ENCODE measurements around the gene ELF1. TPM values are rescaled to one million over a fixed set of nuclear protein-coding genes. Genes with fewer than 3 reads are reported as not detected.

Gene ELF1
- total RNA-seq, 2 donors from 2014 or later, result 72.2 to 120 TPM

DNA sequence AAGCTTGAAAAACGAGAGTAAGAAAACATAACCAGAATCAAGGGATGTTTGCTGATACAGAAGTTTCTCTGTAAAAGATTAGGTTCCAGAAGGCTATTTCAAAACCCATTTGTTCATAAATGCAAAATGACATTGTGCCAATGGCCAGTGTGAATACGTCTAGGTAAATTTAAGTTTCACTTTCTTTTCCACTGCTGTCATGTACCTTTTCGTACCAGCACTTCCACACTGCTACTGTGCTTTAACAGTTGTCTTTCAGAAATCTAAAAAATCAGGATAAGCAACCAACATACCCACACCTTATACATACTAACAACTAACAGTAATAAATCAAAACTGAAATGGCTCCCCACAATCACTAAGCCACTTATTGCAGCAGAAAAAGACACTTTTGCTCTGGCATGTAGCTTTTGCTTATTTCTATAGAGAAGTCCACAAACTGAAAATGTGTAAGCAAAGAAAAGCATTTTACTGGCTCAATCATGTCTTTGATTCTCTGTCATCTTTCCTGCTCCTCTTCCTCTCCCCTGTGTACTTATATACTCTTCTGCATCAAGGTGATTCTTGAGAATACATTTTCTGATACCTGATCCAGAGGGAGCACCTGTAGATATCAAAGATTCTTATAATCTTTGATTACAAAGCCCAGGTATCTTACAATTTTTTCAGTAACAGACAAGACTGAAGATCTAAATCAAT lies 34.3 kb downstream of the ELF1 start:
- no peak for DNase-seq
- Histone ChIP-seq H3K27me3 (no peaks in the 10 kb centered on the region), H3K4me1 (peaks cover 19% of the 10 kb centered on the region), H3K9ac (ENCODE audit: low read depth in 2 of 2, low read length in 2 of 2) (peak overlapping the region; percentile 27 to 75), H3K27ac (peak overlapping the region; percentile 70), H3K36me3 (no peaks in the 10 kb centered on the region), H3K4me3 (peak overlapping the region; percentile 4), H3K9me3 (no peaks in the 10 kb centered on the region)
- intact Hi-C loops (cut with DNase I), result no loop called here
- TF ChIP-seq, protein P1, sequence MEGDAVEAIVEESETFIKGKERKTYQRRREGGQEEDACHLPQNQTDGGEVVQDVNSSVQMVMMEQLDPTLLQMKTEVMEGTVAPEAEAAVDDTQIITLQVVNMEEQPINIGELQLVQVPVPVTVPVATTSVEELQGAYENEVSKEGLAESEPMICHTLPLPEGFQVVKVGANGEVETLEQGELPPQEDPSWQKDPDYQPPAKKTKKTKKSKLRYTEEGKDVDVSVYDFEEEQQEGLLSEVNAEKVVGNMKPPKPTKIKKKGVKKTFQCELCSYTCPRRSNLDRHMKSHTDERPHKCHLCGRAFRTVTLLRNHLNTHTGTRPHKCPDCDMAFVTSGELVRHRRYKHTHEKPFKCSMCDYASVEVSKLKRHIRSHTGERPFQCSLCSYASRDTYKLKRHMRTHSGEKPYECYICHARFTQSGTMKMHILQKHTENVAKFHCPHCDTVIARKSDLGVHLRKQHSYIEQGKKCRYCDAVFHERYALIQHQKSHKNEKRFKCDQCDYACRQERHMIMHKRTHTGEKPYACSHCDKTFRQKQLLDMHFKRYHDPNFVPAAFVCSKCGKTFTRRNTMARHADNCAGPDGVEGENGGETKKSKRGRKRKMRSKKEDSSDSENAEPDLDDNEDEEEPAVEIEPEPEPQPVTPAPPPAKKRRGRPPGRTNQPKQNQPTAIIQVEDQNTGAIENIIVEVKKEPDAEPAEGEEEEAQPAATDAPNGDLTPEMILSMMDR (IDR thresholded peaks at IDR 0.05), result no peak

DNA sequence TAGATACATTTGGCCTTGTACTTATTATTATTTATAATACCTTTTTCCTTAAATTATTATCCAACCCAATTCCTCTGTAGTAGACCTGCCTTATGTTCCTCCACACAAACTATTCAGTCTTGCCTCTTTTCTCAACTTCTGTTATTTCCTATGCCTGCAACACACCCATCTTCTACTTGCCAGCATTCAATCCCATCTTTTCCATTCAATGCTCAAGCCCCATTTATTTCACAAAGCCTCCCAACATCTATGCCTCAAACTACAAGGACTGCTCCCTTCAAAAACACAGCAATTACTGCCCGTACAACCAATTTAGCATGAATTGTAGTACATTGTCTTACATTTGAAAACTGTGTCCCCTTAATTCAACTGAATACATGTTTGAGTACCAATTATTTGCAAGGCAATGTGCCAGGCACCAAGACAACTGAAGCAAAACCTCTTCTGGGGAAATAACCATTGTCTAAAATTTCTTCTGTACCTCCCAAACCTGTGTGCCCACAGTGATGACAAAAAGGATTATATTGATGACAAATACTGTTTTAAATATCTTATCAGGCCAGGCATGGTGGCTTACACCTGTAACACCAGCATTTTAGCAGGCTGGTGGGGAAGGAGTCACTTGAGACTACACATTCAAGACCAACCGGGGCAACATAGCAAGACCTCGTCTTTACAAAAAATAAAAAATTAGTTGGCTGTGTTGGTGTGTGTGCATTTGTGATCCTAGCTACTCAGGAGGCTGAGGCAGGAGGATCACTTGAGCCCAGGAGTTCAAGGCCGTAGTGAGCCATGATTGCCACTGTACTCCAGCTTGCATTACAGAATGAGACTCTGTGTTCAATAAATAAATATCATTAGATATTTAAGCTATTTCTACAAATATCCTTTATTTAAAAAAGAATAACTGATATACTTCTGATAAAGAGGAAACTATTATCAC lies 35.1 kb downstream of the ELF1 start:
- TF ChIP-seq, protein P1 (IDR thresholded peaks at IDR 0.05), result no peak
- H3K36me3 ChIP-seq, result no peaks in the 10 kb centered on the region
- H3K4me1 ChIP-seq, result peaks cover 19% of the 10 kb centered on the region
- peak overlapping the region; percentile 70 for H3K27ac ChIP-seq
- intact Hi-C loops (cut with DNase I), result no loop called here
- H3K9me3 ChIP-seq, result no peaks in the 10 kb centered on the region
- peak overlapping the region; percentile 4 for H3K4me3 ChIP-seq
- peak overlapping the region in 1 of 2 donors; percentile 54 for H3K9ac ChIP-seq (ENCODE audit: low read depth in 2 of 2, low read length in 2 of 2)
- H3K27me3 ChIP-seq, result no peaks in the 10 kb centered on the region
- DNase-seq, result no peak

DNA sequence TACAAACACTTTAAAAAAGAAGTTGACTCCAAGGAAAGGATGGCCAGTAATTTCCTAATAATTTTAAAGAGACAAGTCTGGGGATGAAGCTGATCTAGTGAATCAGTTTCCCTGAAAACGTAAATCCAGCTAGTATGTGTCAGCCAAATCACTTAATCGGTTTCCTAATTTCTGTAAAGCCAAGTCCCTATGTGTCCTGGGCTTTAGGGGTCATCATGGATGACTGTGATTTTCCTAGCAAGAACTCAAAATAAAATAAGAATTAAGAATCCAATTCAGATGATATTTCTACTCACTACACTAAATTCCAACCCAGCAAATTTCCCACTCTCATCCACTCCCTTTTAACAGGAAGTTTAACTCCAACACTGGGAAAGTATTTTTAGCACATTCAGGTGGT lies 35.9 kb downstream of the ELF1 start:
- no peaks in the 10 kb centered on the region for H3K9me3 ChIP-seq
- intact Hi-C loops (cut with DNase I), result no loop called here
- TF ChIP-seq, protein P1 (IDR thresholded peaks at IDR 0.05), result no peak
- no peak overlapping the region for H3K9ac ChIP-seq (ENCODE audit: low read depth in 2 of 2, low read length in 2 of 2)
- H3K27me3 ChIP-seq, result no peaks in the 10 kb centered on the region
- no peaks in the 10 kb centered on the region for H3K36me3 ChIP-seq
- peaks cover 19% of the 10 kb centered on the region for H3K4me1 ChIP-seq
- no peak overlapping the region for H3K4me3 ChIP-seq
- H3K27ac ChIP-seq, result peak overlapping the region; percentile 70
- DNase-seq, result no peak

DNA sequence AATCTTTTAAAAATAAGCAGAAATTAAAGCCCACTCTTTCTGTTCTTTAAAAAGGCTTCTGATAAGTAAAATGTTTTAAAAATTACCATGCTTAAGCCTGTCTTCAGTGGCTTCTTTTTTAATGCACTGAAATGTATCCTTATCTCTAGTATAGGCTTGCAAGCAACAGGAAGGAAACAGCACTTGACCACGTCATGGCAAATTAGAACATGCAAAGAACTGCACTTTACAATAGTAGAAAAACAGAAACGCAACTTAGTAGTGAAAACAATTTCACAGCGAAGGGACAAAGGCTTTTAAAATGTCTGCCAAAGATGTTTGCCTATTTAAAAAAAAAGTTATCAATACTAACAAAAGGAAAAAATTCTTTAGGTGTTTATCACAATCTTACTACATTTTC lies 36.3 kb downstream of the ELF1 start:
- Histone ChIP-seq H3K4me3 (no peak overlapping the region), H3K27me3 (no peaks in the 10 kb centered on the region), H3K27ac (peak overlapping the region; percentile 70), H3K9ac (ENCODE audit: low read depth in 2 of 2, low read length in 2 of 2) (no peak overlapping the region), H3K4me1 (peaks cover 19% of the 10 kb centered on the region), H3K36me3 (no peaks in the 10 kb centered on the region), H3K9me3 (no peaks in the 10 kb centered on the region)
- TF ChIP-seq, protein P1 (IDR thresholded peaks at IDR 0.05), result no peak
- intact Hi-C loops (cut with DNase I), result no loop called here
- peak; percentile 63 for DNase-seq

DNA sequence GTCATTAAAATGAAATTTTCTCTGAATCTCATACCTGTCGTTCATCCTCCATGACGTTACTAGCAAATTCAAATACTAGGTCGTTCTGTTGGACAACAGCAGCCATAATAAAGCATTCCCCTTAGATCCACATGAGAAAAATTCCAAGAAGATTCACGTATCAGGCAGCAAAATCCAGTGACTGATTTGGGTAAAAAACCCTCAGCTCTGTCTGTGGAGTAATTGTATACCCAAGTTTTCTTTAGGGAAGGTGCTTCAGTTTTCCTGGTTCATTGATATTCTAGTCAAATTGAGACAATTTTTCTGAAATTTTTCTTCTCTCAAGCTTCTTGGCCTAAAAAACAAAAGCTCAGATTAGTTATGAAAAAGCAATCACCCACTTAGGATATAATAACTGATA lies 37.2 kb downstream of the ELF1 start:
- Histone ChIP-seq H3K4me1 (peaks cover 21% of the 10 kb centered on the region), H3K9me3 (no peaks in the 10 kb centered on the region), H3K36me3 (no peaks in the 10 kb centered on the region), H3K9ac (ENCODE audit: low read depth in 2 of 2, low read length in 2 of 2) (peak overlapping the region in 1 of 2 donors; percentile 36), H3K27ac (peak overlapping the region; percentile 70), H3K27me3 (no peaks in the 10 kb centered on the region), H3K4me3 (no peak overlapping the region)
- no peak for DNase-seq
- TF ChIP-seq, protein P1 (IDR thresholded peaks at IDR 0.05), result no peak
- intact Hi-C loops (cut with DNase I), result no loop called here
